HG03045 (cell line): ENCODE results near the gene TPM2.

ENCODE experiments used
- ATAC-seq: cut with Tn5 transposase; IDR thresholded peaks from one replicate; pipeline ENCODE4 v1.9.1; 2021; ENCODE audit warnings: mild to moderate bottlenecking, moderate library complexity; ENCODE audit not compliant: unreplicated experiment

The TPM2 gene

GRCh38 chr9:35679766-35680330 is 9.9 kb downstream of the TPM2 start:
- no peak for ATAC-seq

- no peak for ATAC-seq
Observed at GRCh38 chr9:35679091-35679490, 10.6 kb downstream of the TPM2 start.

GRCh38 chr9:35675732-35676392 is 13.9 kb downstream of the TPM2 start:
- ATAC-seq = no peak

GRCh38 chr9:35675204-35675603 is 14.5 kb downstream of the TPM2 start:
- ATAC-seq = no peak

GRCh38 chr9:35674025-35674361 is 15.7 kb downstream of the TPM2 start:
- ATAC-seq = no peak

- ATAC-seq = no peak
Observed at GRCh38 chr9:35673132-35674024, 16.3 kb downstream of the TPM2 start, which contains the start of gene CA9. TSS of gene CA9 (plus strand) at chr9:35673928. CDS start at chr9:35673960, 32 bp downstream.

GRCh38 chr9:35669331-35670145 is 20.2 kb downstream of the TPM2 start:
- no peak for ATAC-seq

GRCh38 chr9:35667939-35668338 is 21.8 kb downstream of the TPM2 start:
- no peak for ATAC-seq

DNA sequence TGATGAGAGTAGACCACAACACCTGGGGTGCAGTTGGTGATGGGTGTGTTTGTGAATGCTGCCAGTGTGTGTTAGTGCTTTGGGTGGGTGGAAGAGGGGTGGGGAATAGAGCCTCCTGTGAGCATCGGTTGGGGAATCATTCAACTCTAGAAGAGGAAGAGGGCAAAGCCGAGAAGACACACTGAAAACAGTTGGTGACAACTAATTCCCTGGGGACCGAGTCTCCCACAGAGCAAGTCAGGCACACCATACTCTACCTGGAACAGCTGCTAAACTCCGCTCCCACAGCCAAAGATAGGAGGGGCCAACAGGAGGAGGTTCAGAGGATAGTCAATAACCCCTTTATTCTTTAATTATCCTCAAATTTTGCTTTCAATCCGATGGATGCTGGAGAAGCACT is 23.2 kb downstream of the TPM2 start:
- no peak for ATAC-seq

- ATAC-seq = no peak
Observed at GRCh38 chr9:35666045-35666444, 23.7 kb downstream of the TPM2 start.

DNA sequence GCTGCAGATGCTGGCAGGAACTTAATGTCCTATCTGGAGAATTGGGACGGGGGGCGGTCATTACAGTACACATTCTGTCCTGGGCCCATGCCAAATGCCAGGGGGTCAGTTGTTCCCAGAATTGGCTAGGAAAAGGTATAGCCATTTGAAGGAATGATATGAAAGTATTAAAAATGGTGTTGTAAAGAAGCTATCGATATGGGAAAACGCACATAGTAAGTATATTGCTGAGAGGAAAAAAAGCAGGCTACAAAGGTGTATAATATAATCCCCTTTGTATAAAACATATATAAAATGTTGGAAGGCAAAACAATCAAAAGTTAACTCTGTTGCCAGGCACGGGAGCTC is 24.3 kb downstream of the TPM2 start:
- no peak for ATAC-seq

- peak; percentile 76 for ATAC-seq
Observed at GRCh38 chr9:35664531-35665470, 24.9 kb downstream of the TPM2 start, which contains the start of gene ARHGEF39. TSS of gene ARHGEF39 (minus strand) at chr9:35665195. CDS start at chr9:35665169, 26 bp downstream.

- ATAC-seq = no peak
Observed at GRCh38 chr9:35662437-35662836, 27.3 kb downstream of the TPM2 start.

DNA sequence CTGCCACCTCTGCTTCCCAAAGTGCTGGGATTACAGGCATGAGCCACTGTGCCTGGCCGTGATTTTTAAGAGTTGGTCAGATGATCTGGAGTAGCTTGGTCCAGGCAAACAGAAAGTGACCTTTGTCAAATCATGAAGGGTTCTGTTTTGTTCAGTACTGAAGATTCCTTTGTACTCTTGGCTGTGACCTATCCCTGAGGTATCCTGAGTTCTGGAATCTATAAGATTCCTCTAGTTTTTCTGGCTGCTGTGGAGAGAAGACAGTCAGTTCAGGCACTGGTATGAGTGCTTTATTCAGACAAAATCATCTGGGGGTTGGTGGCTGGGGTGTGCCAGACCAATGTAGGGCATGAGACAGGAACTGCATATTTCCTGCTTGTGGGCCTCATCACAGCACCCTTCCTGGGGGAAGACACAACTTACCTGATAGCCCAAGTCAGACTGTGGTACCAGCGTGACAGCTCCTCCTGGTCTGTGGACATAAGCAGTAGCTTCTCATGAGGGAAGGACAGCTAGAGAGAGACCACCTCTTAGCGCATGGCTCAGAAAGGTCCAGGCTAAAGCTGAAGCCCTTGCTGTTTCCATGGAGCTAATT is 27.9 kb downstream of the TPM2 start:
- no peak for ATAC-seq

GRCh38 chr9:35660966-35661415 is 28.7 kb downstream of the TPM2 start:
- no peak for ATAC-seq

- no peak for ATAC-seq
Observed at GRCh38 chr9:35659340-35659739, 30.4 kb downstream of the TPM2 start.

GRCh38 chr9:35658968-35659220 is 30.8 kb downstream of the TPM2 start:
- no peak for ATAC-seq

DNA sequence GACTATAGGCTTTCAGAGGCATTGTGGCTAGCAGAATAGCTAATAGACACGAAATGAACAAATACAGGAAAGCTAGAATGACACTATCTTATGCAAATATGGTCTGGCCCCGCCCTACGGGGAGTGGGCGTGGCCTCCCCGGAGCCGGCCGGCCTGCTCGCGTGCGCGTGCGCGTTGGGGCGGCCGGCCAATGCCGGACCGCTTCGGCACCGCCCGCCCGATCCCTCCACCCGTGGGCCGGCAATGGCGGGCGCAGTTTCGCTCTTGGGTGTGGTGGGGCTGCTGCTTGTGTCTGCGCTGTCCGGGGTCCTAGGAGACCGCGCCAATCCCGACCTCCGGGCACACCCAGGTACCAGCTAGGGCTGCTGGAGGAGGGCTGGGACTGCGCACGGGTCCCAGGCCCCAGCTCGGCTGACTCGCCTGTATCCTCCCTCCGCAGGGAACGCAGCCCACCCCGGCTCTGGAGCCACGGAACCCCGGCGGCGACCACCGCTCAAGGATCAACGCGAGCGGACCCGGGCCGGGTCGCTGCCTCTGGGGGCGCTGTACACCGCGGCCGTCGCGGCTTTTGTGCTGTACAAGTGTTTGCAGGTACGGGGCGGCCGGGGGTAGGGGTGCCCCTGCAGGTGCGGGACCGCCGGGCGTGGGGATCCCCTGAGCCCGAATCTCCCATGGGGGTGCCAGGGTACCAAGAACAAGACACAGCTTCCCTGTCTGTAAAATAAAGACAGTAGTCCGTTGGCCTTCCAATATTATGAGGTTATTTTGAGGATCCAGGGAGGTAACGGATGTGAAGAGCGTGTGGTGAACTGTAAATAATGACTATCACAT is 31.4 kb downstream of the TPM2 start, which contains the start of gene CCDC107:
Gene CCDC107 (plus strand): TSS at position 156 of the 831 bp plus-strand sequence. CDS start 88 bp downstream, at position 244.
- ATAC-seq = peak; percentile 71
